ENCODE measurements around the gene NT5M. TPM values are rescaled to one million over a fixed set of nuclear protein-coding genes. Genes with fewer than 3 reads are reported as not detected.

NT5M gene
- total RNA-seq, 1 experiment from 2014 or later, result 6.6 TPM

DNA sequence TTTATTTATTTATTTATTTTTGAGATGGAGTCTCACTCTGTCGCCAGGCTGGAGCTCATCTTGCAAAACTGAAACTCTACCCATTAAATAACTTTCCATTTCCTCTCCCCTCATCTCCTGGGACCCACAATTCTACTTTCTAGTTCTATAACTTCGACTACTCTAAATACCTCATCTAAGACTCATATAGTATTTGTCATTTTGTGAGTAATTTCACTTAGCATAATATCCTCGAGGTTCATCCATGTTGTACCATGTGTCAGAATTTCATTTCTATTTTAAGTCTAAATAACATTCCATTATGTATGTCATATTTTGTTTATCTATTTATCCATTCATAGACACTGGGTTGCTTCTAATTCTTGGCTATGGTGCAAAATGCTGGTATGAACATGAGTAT, 5.1 kb upstream of the NT5M start:
- no peak overlapping the region for H3T11ph ChIP-seq (ENCODE audit: low read length)
- no peak overlapping the region for H3K4me2 ChIP-seq (ENCODE audit: insufficient read depth, insufficient read length, low read length)
- TF ChIP-seq CTCF (conservative IDR thresholded peaks at IDR 0.05), result no peak
- no peak overlapping the region for H3K56ac ChIP-seq (ENCODE audit: insufficient read length, low read depth, low read length)
- H2AFZ ChIP-seq (ENCODE audit: low read length), result no peak overlapping the region
- no peak overlapping the region for H3K27ac ChIP-seq (ENCODE audit: insufficient read length, low read depth, low read length)
- H2AK5ac ChIP-seq (ENCODE audit: insufficient read length, low read length), result no peak overlapping the region
- H3K9me3 ChIP-seq (ENCODE audit: control insufficient read depth, low read depth, low read length), result no peaks in the 10 kb centered on the region
- Mint-ChIP-seq H3K27ac (no peak overlapping the region), H3K4me3 (no peak overlapping the region), H3K36me3 (ENCODE audit: insufficient read depth in 1 of 3, low read depth in 3 of 3) (no peaks in the 10 kb centered on the region), H3K4me1 (peaks cover 11 to 21% of the 10 kb centered on the region in 2 experiments), H3K27me3 (ENCODE audit: low read depth) (no peaks in the 10 kb centered on the region), H3K9me3 (no peaks in the 10 kb centered on the region)
- H2BK120ac ChIP-seq (ENCODE audit: low read depth, low read length, poor library complexity, severe bottlenecking), result no peak overlapping the region
- H4K8ac ChIP-seq (replicated peaks; ENCODE audit: insufficient read length, low read depth, low read length), result no peak overlapping the region
- H2BK12ac ChIP-seq (ENCODE audit: insufficient read length, low read depth, low read length), result no peak overlapping the region
- no peak overlapping the region for H3K18ac ChIP-seq (ENCODE audit: insufficient read length, low read depth, low read length)
- H2BK15ac ChIP-seq (ENCODE audit: low read depth, low read length), result no peak overlapping the region
- no peak overlapping the region for H2BK5ac ChIP-seq (ENCODE audit: insufficient read length, low read length)
- H3K23me2 ChIP-seq (ENCODE audit: insufficient read length, low read depth, low read length, poor library complexity, severe bottlenecking), result no peaks in the 10 kb centered on the region
- H4K91ac ChIP-seq (ENCODE audit: insufficient read length, low read depth, low read length), result no peak overlapping the region
- H3K79me1 ChIP-seq (ENCODE audit: insufficient read depth, low read depth, low read length, poor library complexity, severe bottlenecking), result no peaks in the 10 kb centered on the region
- H4K20me1 ChIP-seq (ENCODE audit: control insufficient read depth, insufficient read depth, insufficient read length), result no peaks in the 10 kb centered on the region
- no peak overlapping the region for H3K9ac ChIP-seq (ENCODE audit: extremely low read depth, insufficient read length, low read length)
- no peaks in the 10 kb centered on the region for H3K27me3 ChIP-seq (ENCODE audit: insufficient read depth, low read length)
- H2BK20ac ChIP-seq (ENCODE audit: low read depth, low read length, poor library complexity, severe bottlenecking), result no peak overlapping the region
- no peak for DNase-seq
- no peaks in the 10 kb centered on the region for H3K79me2 ChIP-seq (ENCODE audit: insufficient read depth, low read length)
- H3K4ac ChIP-seq (ENCODE audit: low read depth, low read length), result no peak overlapping the region
- no peak overlapping the region for H3K23ac ChIP-seq (ENCODE audit: insufficient read length, low read depth, low read length)
- no peak overlapping the region for H3K14ac ChIP-seq (ENCODE audit: insufficient read depth, low read length)
- no peaks in the 10 kb centered on the region for H3K4me1 ChIP-seq (ENCODE audit: insufficient read depth, low read length)
- WGBS (ENCODE audit: extremely low coverage, insufficient read length, low lambda C conversion rate), result no CpG with 5 or more reads among the region's 3 CpGs
- H4K5ac ChIP-seq (ENCODE audit: insufficient read length, low read depth, low read length), result no peak overlapping the region

Measured in H9 (cell line).